Duodenal mucosa (tissue), 2 donors: ENCODE results near the gene NPW.
A peak's percentile ranks its signal among the peaks of the same experiment; 100 is the strongest.

Experiments
- H3K27ac ChIP-seq: one replicate; pipeline ENCODE4 v1.7.0; 2013; ENCODE audit warnings: low read depth, low read length
- H3K27me3 ChIP-seq, 2 donors: one replicate each; pipeline ENCODE4 v1.7.0; 2013; ENCODE audit warnings: low read length in 2 of 2, control low read depth in 1 of 2; ENCODE audit not compliant: insufficient read depth in 2 of 2, control insufficient read depth in 1 of 2
- H3K36me3 ChIP-seq, 2 donors: one replicate each; pipeline ENCODE4 v1.7.0; 2013; ENCODE audit warnings: low read length in 2 of 2, control low read depth in 1 of 2; ENCODE audit not compliant: insufficient read depth in 2 of 2, control insufficient read depth in 1 of 2
- H3K4me1 ChIP-seq, 2 donors: one replicate each; pipeline ENCODE4 v1.7.0; 2013; ENCODE audit warnings: low read length in 2 of 2, control low read depth in 1 of 2; ENCODE audit not compliant: insufficient read depth in 2 of 2, control insufficient read depth in 1 of 2
- H3K4me3 ChIP-seq, 2 donors: one replicate each; pipeline ENCODE4 v1.7.0; 2013; ENCODE audit warnings: low read length in 2 of 2, low read depth in 1 of 2
- H3K9ac ChIP-seq, 2 donors: one replicate each; pipeline ENCODE4 v1.7.0; 2013; ENCODE audit warnings: low read length in 2 of 2, low read depth in 1 of 2
- H3K9me3 ChIP-seq, 2 donors: one replicate each; pipeline ENCODE4 v1.7.0; 2013; ENCODE audit warnings: low read length in 2 of 2, control low read depth in 1 of 2; ENCODE audit not compliant: control insufficient read depth in 1 of 2

NPW gene

DNA sequence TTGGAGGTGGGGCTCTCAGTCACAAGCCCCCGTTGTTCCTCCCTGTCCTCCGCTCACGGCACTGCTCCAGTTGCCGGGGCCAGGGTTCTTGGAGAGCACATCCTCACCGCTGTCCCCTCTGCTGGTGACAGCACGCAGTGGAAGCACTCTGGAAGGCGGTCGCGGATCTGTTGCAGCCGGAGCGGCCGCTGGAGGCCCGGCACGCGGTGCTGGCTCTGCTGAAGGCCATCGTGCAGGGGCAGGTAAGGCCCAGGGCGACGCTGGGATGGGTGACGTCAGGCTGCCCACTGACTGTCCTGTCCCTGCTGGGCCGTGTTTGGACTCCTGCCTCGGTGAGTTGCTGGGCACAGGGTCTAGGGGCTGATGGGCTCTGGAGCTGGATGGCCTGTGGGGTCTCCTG, 33.6 kb downstream of the NPW start:
- Histone ChIP-seq H3K9me3 (no peaks in the 10 kb centered on the region), H3K4me1 (peaks cover 17% of the 10 kb centered on the region in 2 donors), H3K36me3 (peaks cover 9 to 57% of the 10 kb centered on the region in 2 donors), H3K4me3 (no peak overlapping the region), H3K27ac (no peak overlapping the region), H3K27me3 (no peaks in the 10 kb centered on the region), H3K9ac (no peak overlapping the region)

DNA sequence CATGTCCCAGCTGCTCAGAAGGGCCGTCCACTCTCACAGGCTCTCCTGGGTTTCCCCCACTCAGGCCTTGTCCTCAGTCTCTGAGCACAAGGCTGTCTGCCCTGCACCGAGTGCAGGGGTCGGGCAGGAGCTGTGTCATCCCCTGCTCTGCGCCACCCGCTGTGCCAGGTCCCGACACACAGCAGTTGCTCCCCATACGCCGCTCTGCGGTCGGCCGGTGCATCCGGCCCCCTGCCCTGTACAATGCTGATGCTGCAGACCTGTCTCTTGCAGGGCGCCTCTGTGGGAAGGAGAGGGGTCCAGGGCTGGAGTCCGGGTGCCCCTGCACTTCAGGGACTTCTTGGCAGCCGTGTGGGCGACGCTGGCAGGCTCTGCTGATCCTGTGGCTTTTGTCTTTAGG, 34.3 kb downstream of the NPW start:
- H3K36me3 ChIP-seq: peaks cover 9 to 64% of the 10 kb centered on the region in 2 donors
- H3K27ac ChIP-seq: no peak overlapping the region
- no peak overlapping the region for H3K9ac ChIP-seq
- H3K9me3 ChIP-seq: no peaks in the 10 kb centered on the region
- peaks cover 10 to 11% of the 10 kb centered on the region in 2 donors for H3K4me1 ChIP-seq
- no peaks in the 10 kb centered on the region for H3K27me3 ChIP-seq
- H3K4me3 ChIP-seq: no peak overlapping the region

DNA sequence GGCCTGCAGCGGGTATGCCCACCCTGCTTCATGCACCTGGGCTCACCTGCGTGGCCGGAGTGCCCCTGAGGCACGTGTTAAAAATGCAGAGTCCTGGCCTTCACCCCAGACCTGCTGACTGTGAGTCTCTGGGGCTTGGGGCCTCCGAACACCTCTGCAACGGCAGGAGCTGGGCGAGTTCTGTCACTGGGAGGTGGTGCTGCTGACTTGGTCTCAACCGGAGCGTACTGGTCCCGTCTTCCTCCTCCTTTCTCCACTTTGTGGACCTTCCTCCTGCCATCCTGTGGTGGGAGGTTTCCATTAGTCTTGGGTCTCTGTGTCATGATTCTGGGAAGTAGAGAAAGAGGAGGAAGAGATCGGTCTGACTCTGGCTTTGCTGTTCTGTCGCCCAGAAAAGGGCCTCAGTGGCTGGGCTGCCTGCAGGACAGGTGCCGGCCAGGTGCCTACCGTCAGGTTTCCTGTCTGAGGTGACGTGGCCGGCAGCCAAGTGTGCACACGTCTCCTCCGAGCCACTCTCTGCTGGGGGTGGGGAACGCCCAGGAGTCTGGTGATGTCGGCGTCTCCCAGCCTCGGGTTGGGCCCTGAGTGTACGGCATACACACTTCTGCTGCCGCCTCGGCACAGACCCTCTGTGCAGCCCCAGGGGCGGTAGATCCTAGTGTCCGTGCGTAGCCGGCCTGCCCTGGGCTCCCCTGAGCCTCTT, 35.1 kb downstream of the NPW start:
- H3K9ac ChIP-seq: peak overlapping the region in 1 of 2 donors; percentile 33
- peaks cover 7 to 9% of the 10 kb centered on the region in 2 donors for H3K4me1 ChIP-seq
- peak overlapping the region; percentile 11 for H3K27ac ChIP-seq
- H3K36me3 ChIP-seq: peaks cover 9 to 64% of the 10 kb centered on the region in 2 donors
- no peaks in the 10 kb centered on the region for H3K27me3 ChIP-seq
- H3K9me3 ChIP-seq: no peaks in the 10 kb centered on the region
- no peak overlapping the region for H3K4me3 ChIP-seq

DNA sequence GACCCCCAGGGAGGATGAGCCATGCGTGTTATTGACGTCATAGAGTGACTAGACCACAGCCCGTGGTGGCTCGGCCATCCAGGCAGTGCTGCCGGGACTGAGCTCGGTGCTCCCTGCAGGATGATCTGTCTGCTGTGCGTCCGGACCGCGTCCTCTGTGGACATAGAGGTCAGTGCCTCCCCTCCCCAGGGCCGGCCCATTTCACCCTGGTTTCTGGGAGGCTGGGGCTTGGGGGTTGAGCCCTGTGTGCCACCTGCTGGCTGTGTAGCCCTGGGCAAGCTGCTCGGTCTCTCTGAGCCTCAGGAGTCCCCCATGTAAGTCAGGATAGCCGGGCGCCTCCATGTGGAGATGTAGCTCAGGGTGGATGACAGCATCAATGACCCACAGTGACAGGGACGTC, 36.5 kb downstream of the NPW start:
- Histone ChIP-seq H3K4me3 (no peak overlapping the region), H3K27me3 (no peaks in the 10 kb centered on the region), H3K9me3 (no peaks in the 10 kb centered on the region), H3K36me3 (peaks cover 8 to 67% of the 10 kb centered on the region in 2 donors), H3K27ac (no peak overlapping the region), H3K9ac (no peak overlapping the region), H3K4me1 (peaks cover 7 to 9% of the 10 kb centered on the region in 2 donors)

DNA sequence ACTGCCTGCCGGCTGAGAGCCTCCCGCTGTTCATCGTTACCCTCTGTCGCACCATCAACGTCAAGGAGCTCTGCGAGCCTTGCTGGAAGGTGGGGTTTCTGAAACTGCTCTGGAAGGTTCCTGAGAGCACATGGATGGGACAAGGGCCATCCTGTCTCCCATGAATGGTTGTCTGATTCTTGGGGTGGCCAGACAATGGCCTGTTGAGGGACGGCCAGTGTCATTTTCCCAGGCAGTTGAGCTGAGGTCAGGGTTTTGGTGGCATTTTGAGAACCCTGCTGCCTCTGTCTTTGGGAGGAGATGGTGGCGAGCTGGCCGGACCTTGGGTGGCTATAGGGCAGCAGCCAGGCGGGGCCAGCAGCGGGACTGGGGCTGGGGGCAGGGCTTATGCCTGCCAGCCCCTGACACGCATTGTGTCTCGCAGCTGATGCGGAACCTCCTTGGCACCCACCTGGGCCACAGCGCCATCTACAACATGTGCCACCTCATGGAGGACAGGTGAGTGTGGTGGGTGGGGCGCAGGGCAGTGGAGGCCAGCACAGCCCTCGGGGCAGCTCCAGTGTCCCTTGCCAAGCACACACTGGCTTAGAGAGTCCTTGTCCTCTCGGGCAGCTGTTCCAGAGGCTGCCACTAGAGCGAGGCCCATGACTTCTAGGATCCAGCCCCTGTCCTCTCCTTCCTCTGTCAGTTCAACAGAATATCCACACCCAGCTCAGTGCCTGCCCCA, 37.3 kb downstream of the NPW start:
- peaks cover 7 to 9% of the 10 kb centered on the region in 2 donors for H3K4me1 ChIP-seq
- H3K27me3 ChIP-seq: no peaks in the 10 kb centered on the region
- peaks cover 2 to 67% of the 10 kb centered on the region in 2 donors for H3K36me3 ChIP-seq
- no peaks in the 10 kb centered on the region for H3K9me3 ChIP-seq
- H3K4me3 ChIP-seq: no peak overlapping the region
- no peak overlapping the region for H3K27ac ChIP-seq
- H3K9ac ChIP-seq: no peak overlapping the region

DNA sequence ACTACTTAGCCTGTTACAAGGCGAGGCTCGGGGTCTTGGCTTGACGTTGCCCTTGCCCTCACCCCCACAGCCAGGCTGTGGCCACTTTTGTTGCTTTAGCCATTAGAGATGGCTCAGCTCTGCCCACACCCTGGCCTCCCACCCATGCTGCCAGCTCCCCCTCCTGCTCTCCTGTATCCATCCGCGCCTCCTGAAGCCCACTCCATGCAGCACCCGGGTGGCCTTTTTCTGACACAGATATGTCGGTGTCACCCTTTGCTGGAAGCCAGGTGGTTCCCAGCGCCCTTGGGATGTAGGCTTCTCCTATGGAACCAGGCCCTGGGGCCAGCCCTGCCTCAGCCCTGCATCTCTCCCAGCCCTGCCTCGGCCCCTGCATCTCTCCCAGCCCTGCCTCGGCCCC, 37.9 kb downstream of the NPW start:
- no peaks in the 10 kb centered on the region for H3K9me3 ChIP-seq
- no peak overlapping the region for H3K9ac ChIP-seq
- H3K27me3 ChIP-seq: no peaks in the 10 kb centered on the region
- peaks cover 2 to 66% of the 10 kb centered on the region in 2 donors for H3K36me3 ChIP-seq
- no peak overlapping the region for H3K27ac ChIP-seq
- H3K4me1 ChIP-seq: peaks cover 7 to 9% of the 10 kb centered on the region in 2 donors
- H3K4me3 ChIP-seq: no peak overlapping the region

DNA sequence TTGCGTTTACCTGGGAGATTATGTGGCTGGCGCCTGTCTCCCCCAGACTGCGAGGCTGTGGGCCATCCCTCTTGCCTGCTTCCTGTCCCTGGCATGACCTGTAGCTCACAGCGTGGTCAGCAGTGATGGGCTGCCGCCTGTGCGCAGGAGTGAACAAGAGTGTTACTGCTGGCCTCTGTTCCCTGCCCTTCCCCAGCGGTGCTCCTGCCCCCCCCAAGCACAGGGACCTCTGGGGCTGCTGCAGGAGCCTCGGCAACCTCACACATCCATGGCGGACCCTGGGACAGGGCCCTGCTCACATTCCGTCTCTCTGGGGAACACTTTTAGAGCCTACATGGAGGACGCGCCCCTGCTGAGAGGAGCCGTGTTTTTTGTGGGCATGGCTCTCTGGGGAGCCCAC, 38.8 kb downstream of the NPW start:
- Histone ChIP-seq H3K4me3 (no peak overlapping the region), H3K4me1 (peaks cover 7 to 9% of the 10 kb centered on the region in 2 donors), H3K27ac (no peak overlapping the region), H3K9me3 (no peaks in the 10 kb centered on the region), H3K9ac (no peak overlapping the region), H3K36me3 (peaks cover 4 to 67% of the 10 kb centered on the region in 2 donors), H3K27me3 (no peaks in the 10 kb centered on the region)

DNA sequence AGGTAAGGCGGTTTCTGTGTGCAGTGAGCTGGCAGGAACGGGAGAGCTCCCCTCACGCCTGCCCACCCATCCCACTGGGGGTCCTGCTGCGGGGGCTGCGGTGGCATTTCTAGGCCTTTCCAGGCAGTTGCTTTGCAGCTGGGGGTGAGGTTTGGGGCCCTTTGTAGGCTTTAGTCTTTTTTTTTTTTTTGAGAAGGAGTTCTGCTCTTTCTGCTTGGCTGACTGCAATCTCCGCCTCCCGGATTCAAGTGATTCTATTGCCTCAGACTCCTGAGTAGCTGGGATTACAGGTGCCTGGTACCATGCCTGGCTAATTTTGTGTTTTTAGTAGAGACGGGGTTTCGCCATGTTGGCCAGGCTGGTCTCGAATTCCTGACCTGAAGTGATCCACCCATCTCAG, 39.3 kb downstream of the NPW start:
- peaks cover 7 to 9% of the 10 kb centered on the region in 2 donors for H3K4me1 ChIP-seq
- no peaks in the 10 kb centered on the region for H3K27me3 ChIP-seq
- no peak overlapping the region for H3K4me3 ChIP-seq
- H3K9me3 ChIP-seq: no peaks in the 10 kb centered on the region
- H3K27ac ChIP-seq: no peak overlapping the region
- peaks cover 6 to 67% of the 10 kb centered on the region in 2 donors for H3K36me3 ChIP-seq
- H3K9ac ChIP-seq: no peak overlapping the region

DNA sequence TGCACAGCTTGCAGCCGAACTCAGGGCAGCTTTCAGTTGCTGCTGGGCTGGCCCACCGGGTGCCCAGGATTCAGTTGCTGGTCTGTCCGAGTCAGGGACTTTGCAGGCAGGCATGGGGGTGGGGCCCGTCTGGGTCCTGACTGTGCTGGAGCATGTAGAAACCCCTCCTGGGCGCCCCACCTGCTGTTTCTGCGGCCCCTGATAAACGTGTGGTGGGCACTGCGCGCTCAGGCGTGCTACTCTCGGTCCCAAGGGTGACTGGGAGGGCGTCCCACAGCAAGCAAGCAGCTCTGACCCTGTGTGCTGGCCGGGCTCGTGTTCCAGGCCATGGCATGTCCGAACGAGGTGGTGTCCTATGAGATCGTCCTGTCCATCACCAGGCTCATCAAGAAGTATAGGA, 40.8 kb downstream of the NPW start:
- Histone ChIP-seq H3K4me3 (no peak overlapping the region), H3K9ac (no peak overlapping the region), H3K27ac (no peak overlapping the region), H3K27me3 (no peaks in the 10 kb centered on the region), H3K36me3 (peaks cover 9 to 68% of the 10 kb centered on the region in 2 donors), H3K4me1 (no peaks in the 10 kb centered on the region), H3K9me3 (no peaks in the 10 kb centered on the region)

DNA sequence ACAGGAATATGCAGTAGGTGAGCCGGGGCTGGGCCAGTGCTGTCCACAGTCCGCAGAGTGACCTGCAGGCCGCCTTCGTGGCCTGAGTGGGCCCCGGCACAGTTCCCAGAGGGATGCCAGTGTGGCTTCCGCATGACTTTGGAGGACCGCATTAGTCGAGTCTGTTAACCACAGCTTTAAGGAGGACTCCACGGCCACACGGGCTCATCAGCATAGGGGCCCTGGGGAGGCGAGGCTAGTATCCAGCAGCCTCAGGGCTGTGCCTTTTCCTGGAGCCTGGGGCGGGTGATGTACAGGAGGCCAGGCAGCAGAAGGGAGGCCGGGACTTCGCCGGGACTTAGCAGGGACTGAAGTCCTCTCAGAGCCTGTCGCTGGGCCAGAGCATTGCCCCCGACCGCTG, 41.4 kb downstream of the NPW start:
- no peaks in the 10 kb centered on the region for H3K27me3 ChIP-seq
- H3K4me3 ChIP-seq: no peak overlapping the region
- H3K4me1 ChIP-seq: no peaks in the 10 kb centered on the region
- H3K9me3 ChIP-seq: no peaks in the 10 kb centered on the region
- peaks cover 16 to 75% of the 10 kb centered on the region in 2 donors for H3K36me3 ChIP-seq
- no peak overlapping the region for H3K27ac ChIP-seq
- H3K9ac ChIP-seq: no peak overlapping the region
